NCI-H446 treated with DMSO at 0.1 percent for 48 hours (cell line): Measurements from ENCODE around the gene TLR9.

Experiments used
- DNase-seq: peaks from one replicate; lab custom pipeline; 2025; lab: John Stamatoyannopoulos, UW

TLR9 gene

GRCh38 chr3:52216585-52217408 lies 8.6 kb downstream of the TLR9 start:
- no peak for DNase-seq

GRCh38 chr3:52215351-52215750 lies 10.1 kb downstream of the TLR9 start:
- no peak for DNase-seq

DNA sequence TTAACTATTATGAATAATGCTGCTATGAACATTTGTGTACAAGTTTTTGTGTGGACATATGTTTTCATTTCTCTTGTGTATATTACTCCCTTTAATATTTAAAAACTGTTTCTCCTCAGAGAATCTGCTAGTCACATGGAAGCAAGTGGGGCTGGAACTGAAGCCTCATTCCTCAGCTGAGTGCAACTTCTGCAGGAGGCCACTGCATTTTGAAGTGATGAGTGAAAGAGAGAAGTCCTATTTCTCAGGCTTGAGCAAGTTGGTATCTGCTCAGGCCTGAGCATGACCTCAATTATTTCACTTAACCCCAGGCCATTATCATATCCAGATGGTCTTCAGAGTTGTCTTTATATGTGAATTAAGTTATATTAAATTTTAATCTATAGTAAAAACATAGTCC lies 11.5 kb downstream of the TLR9 start:
- no peak for DNase-seq

DNA sequence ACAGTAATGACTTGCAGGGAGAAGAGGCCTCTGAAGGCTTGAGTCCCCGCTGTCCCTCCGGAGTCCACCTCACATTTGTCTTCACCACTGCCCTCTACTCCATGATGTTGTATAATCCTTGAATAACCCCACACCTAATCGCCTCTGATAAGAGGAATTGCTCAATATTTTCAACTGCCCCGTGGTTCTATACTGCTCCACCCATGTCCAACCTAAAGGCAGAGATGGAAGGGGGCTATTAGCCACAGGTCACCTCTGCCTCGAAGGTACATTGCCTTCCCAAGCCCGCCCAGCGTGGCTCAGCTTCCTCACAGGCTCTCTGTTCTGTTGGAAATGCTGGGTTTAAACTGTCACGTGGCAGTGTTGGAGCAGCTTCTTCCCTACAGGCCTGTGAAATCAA lies 12.4 kb downstream of the TLR9 start:
- no peak for DNase-seq

DNA sequence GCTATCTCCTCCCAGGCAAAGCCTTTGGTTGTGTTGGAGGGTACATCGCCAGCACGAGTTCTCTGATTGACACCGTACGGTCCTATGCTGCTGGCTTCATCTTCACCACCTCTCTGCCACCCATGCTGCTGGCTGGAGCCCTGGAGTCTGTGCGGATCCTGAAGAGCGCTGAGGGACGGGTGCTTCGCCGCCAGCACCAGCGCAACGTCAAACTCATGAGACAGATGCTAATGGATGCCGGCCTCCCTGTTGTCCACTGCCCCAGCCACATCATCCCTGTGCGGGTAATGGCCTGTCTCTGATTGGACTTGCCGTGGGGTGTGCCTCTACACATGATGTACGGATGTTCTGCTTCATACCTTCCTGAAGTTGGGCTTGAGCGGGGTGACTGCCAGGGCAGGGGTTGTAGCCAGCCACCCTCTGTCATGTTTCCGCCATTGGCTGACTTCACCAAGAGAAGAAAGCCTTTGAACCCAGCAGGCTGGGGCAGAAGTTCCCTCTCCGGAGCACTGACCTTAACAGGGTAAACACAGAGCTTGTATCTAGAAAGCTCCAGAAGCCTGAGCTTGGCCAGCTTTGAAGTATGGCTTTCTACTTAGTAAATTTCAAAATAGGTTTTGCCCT lies 14.1 kb downstream of the TLR9 start:
- no peak for DNase-seq

DNA sequence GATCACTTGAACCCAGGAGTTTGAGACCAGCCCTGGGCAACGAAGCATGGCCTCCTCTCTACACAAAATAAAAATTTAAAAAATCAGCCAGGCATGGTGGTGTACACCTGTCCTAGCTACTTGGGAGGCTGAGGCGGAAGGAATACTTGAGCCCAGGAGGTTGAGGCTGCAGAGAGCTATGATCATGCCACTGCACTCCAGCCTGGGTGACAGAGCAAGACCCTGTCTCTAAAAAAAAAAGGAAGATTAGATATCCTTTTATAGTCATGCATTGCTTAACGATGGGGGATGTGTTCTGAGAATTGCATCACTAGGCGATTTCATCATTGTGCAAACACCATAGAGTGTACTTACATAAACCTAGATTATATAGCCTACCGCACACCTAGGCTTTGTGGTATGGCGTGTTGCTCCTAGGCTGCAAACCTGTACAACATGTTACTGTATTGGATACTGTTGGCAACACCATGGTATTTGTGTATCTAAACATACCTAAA lies 14.8 kb downstream of the TLR9 start:
- no peak for DNase-seq

- DNase-seq: no peak
Measured at GRCh38 chr3:52210037-52210436, 15.4 kb downstream of the TLR9 start.

DNA sequence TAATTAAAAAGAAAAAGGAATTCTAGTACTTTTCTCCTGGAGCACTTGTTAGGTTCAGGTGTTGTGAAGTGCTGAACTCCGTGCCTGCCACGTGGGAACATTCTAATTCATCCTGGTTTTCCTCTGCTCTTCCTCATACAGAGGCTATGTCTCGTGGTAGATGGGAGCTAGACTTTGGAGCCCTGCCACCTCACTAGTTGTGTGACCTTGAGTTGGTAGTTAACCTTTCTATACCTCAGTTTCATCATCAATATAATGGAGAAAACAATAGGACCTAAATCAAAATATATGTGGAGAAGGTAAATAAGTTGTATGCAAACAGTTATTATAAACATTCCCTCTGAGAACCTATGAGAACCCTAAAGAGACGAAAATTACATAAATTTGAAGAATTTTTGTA lies 16.9 kb downstream of the TLR9 start:
- DNase-seq: no peak

DNA sequence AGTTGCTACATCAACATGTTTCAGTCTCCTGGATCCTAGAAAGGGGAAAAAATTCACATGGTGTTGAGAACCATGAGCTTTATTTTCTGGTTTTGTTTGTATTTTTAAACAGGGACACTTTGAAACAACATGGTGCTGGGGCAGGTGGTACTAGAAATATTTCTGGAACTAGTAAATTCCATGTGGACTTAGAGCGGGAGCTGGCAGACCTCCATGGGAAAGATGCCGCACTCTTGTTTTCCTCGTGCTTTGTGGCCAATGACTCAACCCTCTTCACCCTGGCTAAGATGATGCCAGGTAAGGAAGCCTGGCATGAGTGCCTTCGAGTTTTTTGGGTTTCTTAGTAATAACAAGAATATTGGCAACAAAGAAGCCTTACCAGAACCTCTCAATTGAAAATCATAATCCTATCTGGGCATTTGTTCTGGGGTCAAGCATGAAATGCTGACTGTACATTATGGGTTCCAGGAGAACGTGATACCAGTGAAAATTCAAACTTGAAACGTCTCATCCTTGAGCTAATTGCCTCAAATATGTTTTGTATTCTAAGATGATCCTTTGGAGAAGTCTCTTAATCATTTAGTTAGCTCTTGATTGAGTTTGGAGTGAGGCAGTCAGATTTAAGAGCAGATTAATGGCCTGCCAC lies 19.6 kb downstream of the TLR9 start:
- DNase-seq: no peak

- DNase-seq: no peak
Measured at GRCh38 chr3:52204337-52205073, 20.9 kb downstream of the TLR9 start.

DNA sequence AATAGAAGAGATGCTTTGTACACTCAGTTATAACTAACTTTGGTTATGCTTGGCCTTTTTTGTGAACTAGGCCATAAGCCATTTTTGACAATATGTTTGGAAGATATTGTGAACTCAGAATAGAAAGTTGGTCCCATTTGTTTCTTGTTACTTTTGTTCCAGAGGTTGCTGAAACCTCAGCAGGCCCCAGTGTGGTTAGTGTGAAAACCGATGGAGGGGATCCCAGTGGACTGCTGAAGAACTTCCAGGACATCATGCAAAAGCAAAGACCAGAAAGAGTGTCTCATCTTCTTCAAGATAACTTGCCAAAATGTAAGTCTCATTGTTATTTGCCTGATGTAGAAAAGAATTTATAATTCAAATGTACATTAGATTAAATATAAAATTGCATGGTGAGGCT lies 21.7 kb downstream of the TLR9 start:
- no peak for DNase-seq

- no peak for DNase-seq
Measured at GRCh38 chr3:52202384-52203077, 22.9 kb downstream of the TLR9 start.

GRCh38 chr3:52200981-52201679 lies 24.3 kb downstream of the TLR9 start:
- DNase-seq: no peak

- no peak for DNase-seq
Measured at GRCh38 chr3:52198643-52199608, 26.5 kb downstream of the TLR9 start.

GRCh38 chr3:52197842-52198625 lies 27.4 kb downstream of the TLR9 start, which contains the start of gene ALAS1:
ALAS1 (plus strand) TSS chr3:52198160; CDS start chr3:52199242, 1,082 bp downstream.
- DNase-seq: peak; percentile 41

DNA sequence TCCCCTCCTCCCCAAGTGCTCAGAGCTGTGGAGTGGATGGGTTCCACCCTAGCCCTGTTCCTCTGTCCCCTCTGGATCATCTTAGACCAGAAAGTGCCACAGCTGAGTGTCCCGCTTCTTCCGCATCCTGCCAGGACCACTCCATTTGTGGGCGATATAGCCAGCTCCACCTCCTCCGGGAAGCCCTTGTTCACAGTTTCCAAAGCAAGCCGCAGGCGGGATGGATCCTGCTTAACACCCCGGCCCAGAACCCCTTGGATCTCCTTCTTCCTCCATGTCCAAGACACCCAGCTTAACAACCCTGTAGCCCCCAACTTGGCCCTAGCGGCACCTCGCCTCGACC lies 28.0 kb downstream of the TLR9 start:
- DNase-seq: no peak

DNA sequence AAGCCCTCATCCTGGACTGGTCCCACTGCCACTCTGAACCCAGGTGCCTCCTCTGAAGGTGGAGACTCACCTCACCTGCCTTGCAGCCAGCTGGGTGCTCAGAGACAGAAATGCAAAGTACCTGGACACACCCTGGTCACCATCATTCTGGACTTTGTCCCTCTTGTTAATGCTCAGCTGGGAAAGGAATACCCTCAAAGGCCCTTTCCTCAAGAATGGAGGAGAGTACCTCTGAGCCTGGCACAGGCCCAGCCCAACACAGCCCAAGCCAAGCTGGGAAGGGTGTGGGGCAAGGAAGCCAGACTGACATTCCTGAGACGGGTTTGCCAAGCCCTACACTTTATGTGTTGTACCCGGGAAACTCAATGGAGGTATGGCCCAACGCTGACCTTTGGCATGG lies 28.5 kb downstream of the TLR9 start:
- DNase-seq: no peak

GRCh38 chr3:52195823-52196331 lies 29.6 kb downstream of the TLR9 start:
- no peak for DNase-seq

GRCh38 chr3:52195291-52195597 lies 30.2 kb downstream of the TLR9 start:
- DNase-seq: no peak
